ENCODE data around the gene TMEM139.

Gene TMEM139

DNA sequence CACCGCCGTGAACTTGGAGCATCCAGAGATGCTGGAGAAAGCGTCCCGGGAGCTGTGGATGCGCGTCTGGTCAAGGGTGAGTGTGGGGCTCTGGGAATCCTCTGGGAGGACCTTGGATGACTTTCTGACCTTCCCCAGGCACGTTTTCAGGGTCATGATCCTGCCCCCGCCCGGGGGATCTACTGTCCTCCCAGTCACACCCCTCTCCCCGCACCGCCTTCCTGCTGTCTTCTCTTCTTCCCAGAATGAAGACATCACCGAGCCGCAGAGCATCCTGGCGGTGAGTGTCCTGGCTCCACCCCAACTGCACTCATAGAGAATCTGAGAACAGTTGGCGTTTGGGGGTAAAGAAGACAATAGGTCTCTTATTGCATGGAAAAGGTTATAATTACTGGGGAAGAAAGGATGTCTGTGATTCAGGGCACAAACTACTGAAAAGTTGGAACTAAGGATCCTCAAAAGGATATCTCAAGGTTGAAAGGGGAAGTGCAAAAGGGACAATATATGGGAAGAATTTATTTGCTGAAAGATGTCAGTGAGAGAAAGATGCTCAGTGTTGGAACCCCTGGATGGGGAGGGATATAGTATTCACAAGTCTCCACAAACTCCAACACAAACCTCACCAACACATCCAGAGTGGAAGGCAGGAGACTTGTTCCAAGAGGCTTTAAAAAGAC, 19.6 kb upstream of the TMEM139 start:
- TF ChIP-seq SUZ12 (IDR thresholded peaks at IDR 0.05) (no peak), ZNF384 (IDR thresholded peaks at IDR 0.05) (no peak), FOXK2 (IDR thresholded peaks at IDR 0.05) (no peak), FOXM1 (IDR thresholded peaks at IDR 0.05; ENCODE audit: borderline replicate concordance) (no peak), L3MBTL2 (conservative IDR thresholded peaks at IDR 0.05) (no peak), ARNT (IDR thresholded peaks at IDR 0.05) (no peak), NFRKB (IDR thresholded peaks at IDR 0.05) (no peak), TARDBP (IDR thresholded peaks at IDR 0.05) (no peak)
- TF ChIP-seq, protein P1, sequence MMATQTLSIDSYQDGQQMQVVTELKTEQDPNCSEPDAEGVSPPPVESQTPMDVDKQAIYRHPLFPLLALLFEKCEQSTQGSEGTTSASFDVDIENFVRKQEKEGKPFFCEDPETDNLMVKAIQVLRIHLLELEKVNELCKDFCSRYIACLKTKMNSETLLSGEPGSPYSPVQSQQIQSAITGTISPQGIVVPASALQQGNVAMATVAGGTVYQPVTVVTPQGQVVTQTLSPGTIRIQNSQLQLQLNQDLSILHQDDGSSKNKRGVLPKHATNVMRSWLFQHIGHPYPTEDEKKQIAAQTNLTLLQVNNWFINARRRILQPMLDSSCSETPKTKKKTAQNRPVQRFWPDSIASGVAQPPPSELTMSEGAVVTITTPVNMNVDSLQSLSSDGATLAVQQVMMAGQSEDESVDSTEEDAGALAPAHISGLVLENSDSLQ (IDR thresholded peaks at IDR 0.05) = no peak
- ChIA-PET CTCF (interaction anchor here (0.6 kb wide), 1 partner anchor 25 kb away, joined by 3 read pairs; no protein-coding TSS in a partner anchor), POLR2A (interaction anchor here (1.0 to 2.5 kb wide), 3 partner anchors 14 to 25 kb away, joined by 3 to 29 read pairs (median 3); partner anchors contain the start of gene CASP2)
- DNase-seq (ENCODE audit: extremely low spot score) = no peak

DNA sequence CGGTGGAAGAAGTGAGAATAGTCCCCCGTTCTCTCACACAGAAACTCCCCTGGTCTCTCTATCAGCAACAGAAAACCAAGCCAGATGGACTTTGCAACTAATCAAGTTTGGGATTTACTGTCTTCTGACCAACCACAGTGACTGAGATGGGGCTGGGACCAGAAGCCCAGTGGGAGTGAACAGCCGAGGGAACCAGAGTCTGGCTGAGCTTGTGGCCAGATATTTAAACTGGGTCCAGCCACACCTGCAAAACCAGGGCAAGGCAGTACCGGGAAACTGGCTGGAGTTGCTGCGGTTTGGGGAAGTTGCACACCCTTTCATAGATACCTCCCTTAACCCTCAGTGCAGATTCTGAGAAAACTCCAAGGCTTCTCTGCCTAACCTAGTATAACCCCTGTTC, 15.5 kb upstream of the TMEM139 start:
- CTCF ChIA-PET = interaction anchor here (1.5 kb wide), 1 partner anchor 24 kb away, joined by 3 read pairs; no protein-coding TSS in a partner anchor
- POLR2A ChIA-PET = interaction anchor here (1.2 kb wide), 1 partner anchor 8 kb away, joined by 3 read pairs; no protein-coding TSS in a partner anchor
- DNase-seq (ENCODE audit: extremely low spot score) = no peak
- TF ChIP-seq HDGF (IDR thresholded peaks at IDR 0.05; ENCODE audit: borderline replicate concordance) (no peak), ARNT (IDR thresholded peaks at IDR 0.05) (no peak), FOXK2 (IDR thresholded peaks at IDR 0.05) (no peak), FOXM1 (IDR thresholded peaks at IDR 0.05; ENCODE audit: borderline replicate concordance) (no peak), SP1 (IDR thresholded peaks at IDR 0.05) (no peak), FOXA1 (IDR thresholded peaks at IDR 0.05) (no peak), ELF4 (IDR thresholded peaks at IDR 0.05) (no peak), ZNF384 (IDR thresholded peaks at IDR 0.05) (no peak), NFRKB (IDR thresholded peaks at IDR 0.05) (no peak), BHLHE40 (IDR thresholded peaks at IDR 0.05; ENCODE audit: borderline replicate concordance) (no peak), L3MBTL2 (conservative IDR thresholded peaks at IDR 0.05) (no peak), TARDBP (IDR thresholded peaks at IDR 0.05) (no peak), CTBP1 (IDR thresholded peaks at IDR 0.05; ENCODE audit: borderline replicate concordance) (no peak), SUZ12 (IDR thresholded peaks at IDR 0.05) (no peak)
- TF ChIP-seq, protein P1 (IDR thresholded peaks at IDR 0.05) = no peak

DNA sequence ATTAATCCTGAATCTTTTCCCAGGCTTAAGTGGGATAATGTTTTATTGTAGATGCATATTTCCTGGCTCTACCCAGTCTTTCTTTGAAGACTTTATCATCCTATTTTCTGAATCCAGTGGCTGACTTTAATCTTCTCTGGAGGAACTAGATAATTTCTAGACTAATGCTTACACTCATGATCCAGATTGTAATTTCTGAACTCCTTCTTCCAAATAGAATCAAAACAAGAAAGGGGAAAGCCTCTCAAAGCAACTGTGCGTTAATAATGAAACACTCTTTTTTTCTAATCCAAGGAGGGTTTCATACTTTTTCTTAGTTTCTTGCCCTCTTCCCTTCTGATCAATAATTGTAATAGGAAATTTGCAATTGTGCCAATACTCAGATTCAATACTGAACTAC, 13.5 kb upstream of the TMEM139 start:
- POLR2A ChIA-PET = interaction anchor here (2.0 kb wide), 1 partner anchor 8 kb away, joined by 8 read pairs; the partner anchor contains the start of gene GSTK1
- DNase-seq (ENCODE audit: extremely low spot score) = no peak
- CTCF ChIA-PET = no interaction called here
- no peak for TF ChIP-seq CTBP1 (IDR thresholded peaks at IDR 0.05; ENCODE audit: borderline replicate concordance)
- no peak for TF ChIP-seq ARNT (IDR thresholded peaks at IDR 0.05)
- TF ChIP-seq ZNF384 (IDR thresholded peaks at IDR 0.05) = no peak
- TF ChIP-seq L3MBTL2 (conservative IDR thresholded peaks at IDR 0.05) = no peak
- TF ChIP-seq SP1 (IDR thresholded peaks at IDR 0.05) = no peak
- TF ChIP-seq TARDBP (IDR thresholded peaks at IDR 0.05) = no peak

DNA sequence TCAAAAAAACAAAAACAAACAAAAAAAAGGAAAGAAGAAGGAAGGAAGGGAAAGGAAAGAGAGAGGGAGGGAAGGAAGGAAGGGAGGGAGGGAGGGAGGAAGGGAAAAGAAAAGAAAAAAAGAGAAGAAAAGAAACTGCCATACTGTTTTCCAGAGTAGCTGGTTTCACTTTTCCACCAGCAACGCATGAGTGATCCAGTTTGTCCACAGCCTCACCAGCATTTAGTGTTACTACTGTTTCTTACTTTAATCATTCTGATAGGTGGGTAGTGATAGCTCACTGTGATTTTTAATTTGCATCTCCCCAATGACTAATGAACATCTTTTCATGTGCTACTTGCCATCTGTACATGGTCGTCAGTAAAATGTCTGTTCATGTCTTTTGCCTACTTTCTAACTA, 11.9 kb upstream of the TMEM139 start:
- POLR2A ChIA-PET = interaction anchor here (2.0 kb wide), 1 partner anchor 9 kb away, joined by 8 read pairs; the partner anchor contains the start of gene GSTK1
- DNase-seq (ENCODE audit: extremely low spot score) = no peak
- CTCF ChIA-PET = interaction anchor here (0.6 to 1.0 kb wide), 2 partner anchors 15 to 32 kb away, joined by 3 read pairs; partner anchors contain the start of gene CASP2
- no peak for TF ChIP-seq SUZ12 (IDR thresholded peaks at IDR 0.05)
- no peak for TF ChIP-seq ZNF384 (IDR thresholded peaks at IDR 0.05)
- TF ChIP-seq CTBP1 (IDR thresholded peaks at IDR 0.05; ENCODE audit: borderline replicate concordance) = no peak

DNA sequence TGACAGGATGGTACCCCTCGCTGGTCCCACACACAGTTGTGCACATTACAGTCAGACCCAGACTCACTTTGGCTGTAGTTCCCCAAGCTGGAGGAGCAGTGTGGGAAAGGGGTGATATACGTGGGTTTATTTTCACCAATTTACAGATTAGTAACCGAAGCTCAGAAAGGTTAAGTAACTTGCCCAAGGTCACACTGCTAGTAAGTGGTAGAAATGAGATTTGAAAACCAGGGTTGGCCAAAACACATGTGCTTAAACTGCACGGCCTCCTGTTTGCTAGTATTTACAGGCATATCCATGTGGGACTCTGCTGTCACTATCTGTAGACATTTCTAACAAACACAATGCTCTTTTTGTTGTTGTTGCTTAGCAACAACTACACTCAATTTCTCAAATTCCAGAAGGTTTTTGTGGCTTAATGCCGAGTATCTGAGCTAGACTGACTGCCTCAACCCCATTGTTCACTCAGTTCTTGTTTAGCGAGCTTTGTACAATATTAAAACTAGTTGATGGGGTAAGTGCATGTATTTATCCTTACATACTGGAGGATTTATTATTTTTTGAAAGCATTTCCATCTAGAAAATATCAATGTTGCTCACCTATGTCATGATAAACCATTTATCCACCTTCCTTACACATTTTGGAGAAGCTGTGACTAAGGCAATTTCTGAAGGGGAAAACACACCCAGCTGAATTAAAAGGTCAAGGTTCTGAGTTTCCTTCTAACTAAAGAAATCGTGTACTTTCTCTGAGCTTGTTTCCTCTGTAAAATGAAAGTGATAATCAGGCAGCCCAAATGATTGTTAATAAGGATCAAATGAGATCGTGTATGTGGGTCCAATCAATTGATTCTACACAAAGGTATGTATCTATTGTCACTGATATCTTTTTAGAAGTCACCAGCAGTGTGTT, 5.3 kb upstream of the TMEM139 start:
- TF ChIP-seq FOXA1 (IDR thresholded peaks at IDR 0.05) = no peak
- no peak for TF ChIP-seq CTBP1 (IDR thresholded peaks at IDR 0.05; ENCODE audit: borderline replicate concordance)
- TF ChIP-seq NFRKB (IDR thresholded peaks at IDR 0.05) = no peak
- TF ChIP-seq LEF1 (IDR thresholded peaks at IDR 0.05; ENCODE audit: borderline replicate concordance) = no peak
- POLR2A ChIA-PET = interaction anchor here (0.7 to 1.5 kb wide), 3 partner anchors 8 to 16 kb away, joined by 3 to 8 read pairs (median 3); partner anchors contain the start of genes CASP2 and GSTK1
- CTCF ChIA-PET = interaction anchor here (0.7 kb wide), 1 partner anchor 101 kb away, joined by 3 read pairs; no protein-coding TSS in a partner anchor
- DNase-seq (ENCODE audit: extremely low spot score) = no peak

DNA sequence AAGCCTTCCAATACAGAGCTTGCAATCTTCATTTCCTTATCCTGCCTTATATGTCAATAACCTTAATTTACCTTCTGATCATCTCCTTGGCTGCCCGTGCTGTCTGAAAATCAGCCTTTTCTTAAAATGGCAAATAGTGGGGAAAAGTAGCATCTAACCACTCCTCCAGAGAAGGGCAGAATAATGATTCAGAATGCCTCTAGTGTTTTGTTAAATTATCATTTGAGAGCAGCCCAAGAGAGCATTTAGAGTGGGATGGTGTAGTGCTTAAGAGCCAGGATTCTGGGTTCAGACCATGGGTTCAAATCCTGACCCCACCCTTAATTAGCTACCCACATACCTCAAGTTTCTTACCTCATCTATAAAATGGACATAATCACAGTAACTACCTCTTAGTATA, 4.6 kb upstream of the TMEM139 start:
- CTCF ChIA-PET = interaction anchor here (0.7 kb wide), 1 partner anchor 100 kb away, joined by 3 read pairs; no protein-coding TSS in a partner anchor
- TF ChIP-seq SUZ12 (IDR thresholded peaks at IDR 0.05) (no peak), CTBP1 (IDR thresholded peaks at IDR 0.05; ENCODE audit: borderline replicate concordance) (no peak), HDGF (IDR thresholded peaks at IDR 0.05; ENCODE audit: borderline replicate concordance) (no peak), FOXA1 (IDR thresholded peaks at IDR 0.05) (no peak), ZNF384 (IDR thresholded peaks at IDR 0.05) (no peak), FOXK2 (IDR thresholded peaks at IDR 0.05) (no peak), TARDBP (IDR thresholded peaks at IDR 0.05) (no peak), BHLHE40 (IDR thresholded peaks at IDR 0.05; ENCODE audit: borderline replicate concordance) (no peak), ARNT (IDR thresholded peaks at IDR 0.05) (no peak)
- POLR2A ChIA-PET = interaction anchor here (0.9 to 1.5 kb wide), 2 partner anchors 8 to 17 kb away, joined by 3 to 8 read pairs; partner anchors contain the start of genes CASP2 and GSTK1
- no peak for DNase-seq (ENCODE audit: extremely low spot score)
